GM21786 (cell line): ENCODE data around the gene C17orf75.
"Not testable (repeated sequence)": the region's sequence is repeated elsewhere in the genome, so short reads cannot be mapped to it uniquely, and the experiment has no call there.

Experiments used
- ATAC-seq: cut with Tn5 transposase; IDR thresholded peaks from one replicate; pipeline ENCODE4 v1.9.1; 2021; ENCODE audit not compliant: unreplicated experiment

The C17orf75 gene

GRCh38 chr17:32341857-32342602 lies at the start of gene C17orf75:
Gene C17orf75 (minus strand): TSS chr17:32342173. CDS start chr17:32342139, 34 bp downstream.
- peak; percentile 83 for ATAC-seq

- ATAC-seq = no peak
Measured at GRCh38 chr17:32388613-32389459, 46.9 kb upstream of the C17orf75 start.

GRCh38 chr17:32388128-32388527 lies 46.2 kb upstream of the C17orf75 start:
- not testable (repeated sequence) for ATAC-seq

- ATAC-seq = no peak
Measured at GRCh38 chr17:32386844-32387243, 44.9 kb upstream of the C17orf75 start.

GRCh38 chr17:32385971-32386370 lies 44.0 kb upstream of the C17orf75 start:
- no peak for ATAC-seq

GRCh38 chr17:32385121-32385520 lies 43.1 kb upstream of the C17orf75 start:
- no peak for ATAC-seq

- no peak for ATAC-seq
Measured at GRCh38 chr17:32383926-32384434, 42.0 kb upstream of the C17orf75 start.

- no peak for ATAC-seq
Measured at GRCh38 chr17:32382526-32383223, 40.7 kb upstream of the C17orf75 start.

- no peak for ATAC-seq
Measured at GRCh38 chr17:32370426-32370825, 28.5 kb upstream of the C17orf75 start.

GRCh38 chr17:32361270-32361669 lies 19.3 kb upstream of the C17orf75 start:
- ATAC-seq = no peak

- ATAC-seq = no peak
Measured at GRCh38 chr17:32357615-32358014, 15.6 kb upstream of the C17orf75 start.

GRCh38 chr17:32356750-32357149 lies 14.8 kb upstream of the C17orf75 start:
- ATAC-seq = no peak

GRCh38 chr17:32356378-32356743 lies 14.4 kb upstream of the C17orf75 start:
- ATAC-seq = no peak

- no peak for ATAC-seq
Measured at GRCh38 chr17:32355649-32356377, 13.8 kb upstream of the C17orf75 start.

GRCh38 chr17:32352734-32353133 lies 10.8 kb upstream of the C17orf75 start:
- ATAC-seq = not testable (repeated sequence)

GRCh38 chr17:32350666-32351418 lies 8.9 kb upstream of the C17orf75 start:
- peak; percentile 14 for ATAC-seq

GRCh38 chr17:32349854-32350665 lies 8.1 kb upstream of the C17orf75 start, which contains the start of gene ZNF207:
Gene ZNF207 (plus strand): TSS chr17:32350157. CDS start chr17:32350286, 129 bp downstream.
- peak; percentile 85 for ATAC-seq

GRCh38 chr17:32349503-32349853 lies 7.5 kb upstream of the C17orf75 start:
- no peak for ATAC-seq

GRCh38 chr17:32348483-32348800 lies 6.5 kb upstream of the C17orf75 start:
- no peak for ATAC-seq
